ENCODE measurements around the gene POLR1A.

The POLR1A gene

DNA sequence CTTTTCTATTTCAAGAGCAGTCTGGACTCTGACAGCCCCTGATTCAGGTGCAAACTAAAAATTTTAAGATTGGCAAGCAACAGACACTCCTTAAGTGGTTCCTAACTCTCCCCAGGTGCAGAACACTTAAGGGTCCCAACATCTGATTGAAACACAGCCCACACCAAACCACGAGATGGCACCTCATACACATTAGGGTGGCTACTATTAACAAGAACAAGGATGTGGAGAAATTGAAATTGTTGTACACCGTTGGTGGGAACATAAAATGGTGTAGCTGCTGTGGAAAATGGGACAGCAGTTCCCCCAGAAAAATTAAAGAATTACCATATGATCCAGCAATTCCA is 82.3 kb downstream of the POLR1A start:
- DNase-seq (ENCODE audit: low read depth in 1 of 2, low spot score in 1 of 2), result no peak

DNA sequence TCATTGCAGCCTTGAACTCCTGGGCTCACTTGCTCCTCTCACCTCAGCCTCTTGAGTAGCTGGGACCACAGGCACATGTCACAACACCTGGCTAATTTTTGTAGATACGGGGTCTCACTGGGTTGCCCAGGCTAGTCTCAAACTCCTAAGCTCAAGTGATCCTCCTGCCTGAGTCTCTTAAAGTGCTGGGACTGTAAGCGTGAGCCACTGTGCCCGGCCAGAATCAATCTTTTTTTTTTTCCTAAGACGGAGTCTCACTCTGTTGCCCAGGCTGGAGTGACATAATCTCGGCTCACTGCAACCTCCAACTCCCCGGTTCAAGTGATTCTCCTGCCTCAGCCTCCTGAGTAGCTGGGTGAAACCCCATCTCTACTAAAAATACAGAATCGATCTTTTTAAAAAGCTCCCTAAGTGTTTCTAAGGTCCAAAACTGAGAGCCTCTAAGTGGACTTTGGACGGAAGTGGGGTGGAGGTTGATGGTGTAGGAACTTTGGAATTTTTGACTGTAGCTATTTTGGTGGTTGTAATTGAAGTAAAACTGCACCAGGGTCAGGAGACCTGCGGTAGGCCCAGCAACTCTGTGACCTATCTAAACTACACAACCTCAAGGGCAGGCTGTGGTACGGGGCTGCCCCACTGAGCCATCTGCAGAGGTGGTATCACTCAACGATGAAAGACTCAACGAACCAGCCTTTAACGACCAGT is 82.9 kb downstream of the POLR1A start:
- no peak for DNase-seq (ENCODE audit: low read depth in 1 of 2, low spot score in 1 of 2)

DNA sequence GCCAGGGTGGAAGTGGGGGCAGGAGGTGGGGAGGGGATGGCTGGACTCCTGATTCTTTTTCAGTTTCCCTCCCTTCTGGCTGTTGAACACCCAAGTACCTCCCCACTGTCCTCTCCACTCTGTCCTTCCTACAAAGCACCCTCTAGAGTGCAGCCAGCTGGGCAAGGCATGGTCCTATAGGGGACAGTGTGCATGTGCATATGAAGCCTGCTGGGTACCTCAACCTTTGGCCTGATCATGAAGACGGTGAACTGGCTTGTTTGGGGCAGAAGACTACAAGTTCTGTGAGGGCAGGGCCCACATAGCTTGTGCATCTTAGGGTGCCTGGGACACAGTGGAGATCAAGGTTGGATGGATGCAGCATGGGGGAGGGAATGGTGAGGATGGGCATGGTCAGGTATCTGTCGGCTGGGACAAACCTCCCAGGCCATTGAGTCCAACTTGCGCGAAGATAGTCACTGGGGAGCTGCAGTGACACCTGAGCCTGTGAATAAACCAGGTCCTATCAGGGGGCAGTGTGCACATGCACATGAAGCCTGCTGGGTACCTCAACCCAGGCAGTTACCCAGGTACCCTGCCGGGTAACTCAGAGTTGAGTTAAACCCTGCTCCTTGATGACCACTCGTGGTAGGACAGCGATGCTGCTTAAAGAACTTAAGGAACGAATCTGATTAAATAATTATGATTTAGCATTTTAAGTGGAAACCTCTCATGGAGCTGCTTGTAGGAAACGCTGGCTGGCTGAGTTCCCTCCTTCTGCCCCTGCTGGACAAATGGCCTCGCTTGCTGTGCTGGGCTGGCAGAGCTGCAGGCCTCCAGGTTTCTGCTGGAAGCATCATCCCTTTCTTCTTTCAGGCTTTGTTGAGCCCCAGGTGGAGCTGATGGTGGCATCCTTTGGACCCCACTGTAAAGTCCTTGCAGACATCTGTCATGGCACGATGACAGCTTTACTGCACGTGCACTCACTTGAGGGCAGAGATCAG is 84.0 kb downstream of the POLR1A start:
- no peak for DNase-seq (ENCODE audit: low read depth in 1 of 2, low spot score in 1 of 2)

DNA sequence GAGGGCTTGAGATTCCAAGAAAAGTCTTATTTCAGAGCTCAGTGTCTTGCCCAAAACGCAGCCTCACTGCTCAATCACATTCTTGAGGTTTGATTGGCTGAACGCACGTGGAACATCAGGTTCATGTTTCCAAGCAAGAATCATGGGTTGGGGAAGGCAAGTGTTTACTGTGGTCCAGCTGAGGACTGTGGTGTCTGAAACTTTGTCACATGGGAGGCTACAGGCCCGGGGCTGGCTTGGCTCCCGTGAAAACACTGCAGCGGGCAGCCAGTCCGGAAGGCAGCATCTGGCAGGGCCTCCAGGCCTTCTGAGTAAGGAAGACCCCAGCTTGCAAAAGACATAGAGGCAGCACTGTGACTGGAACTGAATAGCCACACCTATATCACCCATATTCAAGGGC is 84.7 kb downstream of the POLR1A start:
- no peak for DNase-seq (ENCODE audit: low read depth in 1 of 2, low spot score in 1 of 2)

DNA sequence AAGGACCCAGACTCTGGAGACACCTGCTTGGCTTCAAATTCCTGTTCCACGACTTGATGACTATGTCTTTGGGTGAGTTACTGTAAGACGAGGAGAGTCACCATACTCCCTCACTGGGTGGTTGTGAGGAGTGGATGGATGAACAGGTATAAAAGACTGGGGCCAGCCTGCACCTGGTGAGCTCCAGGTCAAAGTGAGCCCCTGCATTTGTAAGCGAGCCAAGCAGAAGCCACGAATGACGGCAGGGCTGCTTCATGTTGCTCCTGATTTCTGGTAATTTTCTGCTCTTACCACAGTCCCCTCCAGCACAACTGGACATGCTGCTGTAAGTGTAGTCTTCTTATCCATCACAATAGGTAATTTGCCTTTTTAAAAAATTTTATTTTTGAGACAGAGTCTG is 86.6 kb downstream of the POLR1A start:
- no peak for DNase-seq (ENCODE audit: low read depth in 1 of 2, low spot score in 1 of 2)

DNA sequence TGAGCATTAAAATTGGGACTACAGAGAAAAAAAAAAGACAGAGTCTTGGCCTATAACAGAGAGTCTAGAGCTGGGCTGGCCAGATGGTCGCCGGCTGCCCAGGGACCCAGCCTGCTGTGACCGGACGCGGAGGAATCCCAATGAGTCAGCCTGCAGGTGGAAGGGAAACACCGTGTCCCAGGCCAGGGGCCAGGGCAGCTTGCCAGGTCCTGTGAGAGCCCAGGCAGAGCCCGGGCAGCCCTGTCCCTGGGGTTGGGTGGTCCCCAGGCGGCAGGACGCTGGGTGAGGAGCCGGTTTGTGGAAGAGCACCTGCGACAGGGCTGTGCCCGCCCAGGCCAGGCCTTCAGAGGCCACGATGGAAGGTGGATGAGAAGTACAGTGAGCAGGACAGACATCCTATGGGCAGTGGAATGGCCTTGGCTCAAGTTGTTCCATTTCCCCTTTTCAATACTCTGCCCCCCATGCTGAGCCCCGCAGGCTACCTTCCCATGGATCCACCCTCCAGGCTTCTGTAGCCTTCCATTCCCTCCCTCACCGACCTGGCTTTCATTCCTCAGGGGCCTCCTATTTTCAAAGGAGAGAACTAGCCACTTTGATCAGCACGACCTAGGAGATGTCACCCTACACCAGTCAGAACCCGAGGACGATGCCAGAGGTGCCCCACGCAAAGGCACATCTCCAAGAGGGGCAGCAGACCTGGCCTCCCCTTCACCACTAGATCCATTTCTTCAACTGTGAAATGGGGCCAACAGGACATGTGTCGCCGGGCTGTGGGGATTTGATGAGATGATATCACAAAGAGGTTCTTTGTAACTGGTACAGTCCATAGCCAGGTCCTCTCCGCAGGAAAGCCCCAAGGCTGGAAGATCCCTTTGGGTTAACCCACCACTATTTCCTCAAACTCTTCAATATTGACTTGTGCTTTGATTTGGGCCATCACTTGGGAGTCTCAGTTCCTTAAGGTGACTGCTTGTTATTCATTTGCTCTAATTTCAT is 87.5 kb downstream of the POLR1A start:
- no peak for DNase-seq (ENCODE audit: low read depth in 1 of 2, low spot score in 1 of 2)

DNA sequence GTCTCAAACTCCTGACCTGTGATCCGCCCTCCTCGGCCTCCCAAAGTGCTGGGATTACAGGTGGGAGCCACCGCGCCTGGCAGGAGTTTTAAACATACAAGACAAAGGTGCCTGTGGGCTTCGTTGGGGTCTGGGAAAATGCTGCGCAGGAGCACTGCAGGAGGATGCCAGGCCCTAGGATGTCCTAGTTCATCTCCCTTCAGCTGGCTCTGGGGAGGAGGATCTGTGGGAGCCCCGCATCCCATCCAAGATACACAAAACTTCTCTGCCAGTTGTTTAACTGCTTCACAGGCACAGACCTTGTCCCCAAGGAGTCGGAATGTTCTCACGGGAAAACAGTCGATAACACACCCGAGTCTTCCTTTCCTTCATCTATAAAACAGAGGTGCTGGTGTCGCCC is 89.1 kb downstream of the POLR1A start:
- no peak for DNase-seq (ENCODE audit: low read depth in 1 of 2, low spot score in 1 of 2)

DNA sequence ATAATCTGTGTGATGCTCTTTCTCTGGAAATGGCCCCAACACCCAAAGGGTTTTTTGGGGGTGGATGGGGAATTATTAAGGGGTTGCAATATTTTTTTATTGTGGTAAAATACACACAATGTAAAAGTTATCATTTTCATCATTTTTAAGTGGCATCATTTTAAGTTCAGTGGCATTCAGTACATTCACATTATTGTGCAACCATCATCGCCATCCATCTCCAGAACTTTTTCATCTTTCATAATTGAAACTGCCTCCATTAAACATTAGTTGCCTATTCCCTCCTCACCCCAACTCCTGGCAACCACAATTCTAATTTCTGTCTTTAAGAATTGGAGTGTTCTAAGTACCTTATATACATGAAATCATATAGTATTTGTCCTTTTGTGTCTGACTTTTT is 90.0 kb downstream of the POLR1A start:
- no peak for DNase-seq (ENCODE audit: low read depth in 1 of 2, low spot score in 1 of 2)

DNA sequence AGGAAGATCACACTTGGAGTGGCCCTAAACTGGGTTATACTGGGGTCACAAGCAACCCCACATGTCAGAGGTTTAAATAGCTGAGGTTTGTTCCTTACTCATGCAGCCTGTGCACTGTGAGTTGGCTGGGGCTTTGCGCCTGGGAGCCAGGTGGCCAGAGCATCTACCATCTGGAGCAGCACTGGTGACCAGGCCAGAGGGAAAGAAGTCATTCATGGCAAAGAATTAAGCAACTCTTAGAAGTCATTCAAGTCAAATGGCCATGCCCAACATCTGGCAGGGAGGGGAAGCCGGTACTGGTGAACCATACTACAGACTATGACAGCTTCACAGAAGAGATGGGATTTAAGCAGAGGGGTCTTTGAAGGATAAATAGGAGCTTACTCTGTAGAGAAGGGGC is 90.7 kb downstream of the POLR1A start:
- no peak for DNase-seq (ENCODE audit: low read depth in 1 of 2, low spot score in 1 of 2)

DNA sequence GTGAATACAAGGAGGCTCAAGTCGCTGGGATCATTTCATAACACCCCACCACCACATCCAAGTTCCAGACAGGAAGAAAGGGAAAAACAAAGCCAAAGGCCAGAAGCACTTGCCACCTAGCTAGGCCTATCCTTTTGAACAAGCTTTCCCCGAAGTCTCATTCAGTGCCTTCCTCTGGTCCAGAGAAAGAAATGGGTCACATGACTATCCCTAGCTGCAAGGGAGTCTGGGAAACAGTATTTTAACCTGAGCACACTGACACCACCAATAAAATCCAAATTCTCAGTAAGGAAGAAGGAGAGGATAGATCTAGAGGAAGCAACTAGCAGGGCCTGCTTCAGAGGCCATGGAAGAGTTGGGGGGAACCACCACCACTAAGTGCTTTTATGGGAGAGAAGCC is 91.2 kb downstream of the POLR1A start:
- DNase-seq (ENCODE audit: low read depth in 1 of 2, low spot score in 1 of 2), result no peak

DNA sequence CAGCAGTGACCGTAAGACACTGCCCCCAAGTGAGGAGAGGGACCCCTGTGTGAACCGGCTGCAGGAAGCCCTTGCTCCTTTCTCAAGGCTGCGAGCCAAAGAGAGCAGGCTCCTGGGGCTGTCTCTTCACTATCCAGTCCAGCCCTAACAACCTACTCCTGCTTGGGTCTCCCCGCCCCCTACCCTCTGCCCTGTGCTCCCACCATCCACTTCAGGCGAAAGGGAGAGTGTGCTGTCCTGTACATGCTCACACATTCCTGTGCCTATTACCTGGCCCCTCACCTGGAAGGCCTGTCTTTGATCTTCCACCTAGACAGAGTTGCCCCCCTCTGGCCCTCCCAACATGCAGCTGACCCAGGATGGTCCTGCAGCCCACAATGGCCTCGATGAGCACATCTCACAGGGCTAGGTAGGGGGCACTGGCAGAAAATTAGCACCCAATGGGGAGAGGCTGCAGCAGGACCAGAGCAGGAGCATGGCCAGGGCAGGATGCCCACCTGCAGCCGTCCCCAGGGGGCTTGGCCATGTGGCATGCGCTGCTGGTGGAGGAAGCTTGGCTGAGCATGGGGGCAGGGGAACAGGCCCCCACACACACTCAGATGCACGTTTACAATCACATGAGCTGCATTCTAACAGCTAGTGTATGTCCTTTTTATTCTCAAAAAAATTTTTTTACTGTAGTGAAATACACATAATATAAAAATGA is 93.5 kb downstream of the POLR1A start:
- DNase-seq (ENCODE audit: low read depth in 1 of 2, low spot score in 1 of 2), result no peak

DNA sequence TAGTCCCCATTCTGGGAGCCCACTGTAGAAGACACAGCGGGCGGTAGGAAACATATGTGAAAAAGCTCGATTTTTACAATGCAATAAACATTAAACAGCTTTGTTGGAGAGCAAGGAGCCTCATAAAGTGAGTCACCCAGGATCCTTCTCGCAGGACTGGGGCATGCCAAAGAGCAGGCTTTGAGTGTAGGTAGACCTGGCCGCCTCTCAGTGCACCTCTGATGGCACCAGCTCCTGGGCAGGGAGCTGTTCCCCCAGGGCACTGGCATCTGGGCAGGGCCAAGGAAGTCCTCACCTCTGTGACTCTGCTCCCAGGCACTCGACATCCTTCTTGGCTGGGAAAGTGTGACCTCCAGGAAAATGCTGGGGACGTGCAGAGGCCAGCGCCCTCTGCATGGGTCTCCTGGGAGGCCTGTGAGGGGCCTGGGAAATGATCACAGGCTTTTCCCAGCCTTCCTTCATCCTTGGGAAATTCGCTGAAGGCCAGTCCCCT is 94.2 kb downstream of the POLR1A start:
- no peak for DNase-seq (ENCODE audit: low read depth in 1 of 2, low spot score in 1 of 2)

DNA sequence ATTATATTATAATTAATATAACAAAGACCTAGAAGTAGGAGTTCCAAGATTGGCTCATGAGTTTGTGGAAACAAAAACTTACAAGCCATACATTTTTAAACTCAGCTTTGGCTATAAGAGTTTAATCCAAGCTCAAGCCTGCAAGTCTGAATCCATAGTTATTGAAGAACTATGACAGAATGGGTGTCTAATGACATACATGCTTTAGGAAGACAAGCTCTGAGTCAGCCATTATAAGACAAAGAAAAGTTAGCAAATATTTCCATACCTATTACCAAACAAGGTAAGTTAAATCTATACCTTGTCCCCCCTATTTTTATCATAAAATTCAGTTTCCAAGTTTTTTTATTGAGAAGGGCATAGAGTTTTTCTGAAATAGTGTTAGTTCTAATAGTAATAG is 95.6 kb downstream of the POLR1A start:
- DNase-seq (ENCODE audit: low read depth in 1 of 2, low spot score in 1 of 2), result no peak

DNA sequence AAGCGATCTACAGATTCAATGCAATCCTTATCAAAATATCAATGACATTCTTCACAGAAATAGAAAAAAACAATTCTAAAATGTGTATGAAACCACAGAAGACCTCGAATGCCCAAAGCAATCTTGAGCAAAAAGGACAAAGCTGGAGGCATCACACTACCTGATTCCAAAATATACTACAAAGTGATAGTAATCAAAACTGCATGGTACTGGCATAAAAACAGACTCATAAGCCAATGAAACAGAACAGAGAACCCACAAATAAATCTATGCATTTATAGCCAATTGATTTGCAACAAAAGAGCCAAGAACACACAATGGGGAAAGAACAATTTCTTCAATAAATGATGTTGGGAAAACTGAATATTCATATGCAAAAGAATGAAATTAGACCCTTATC is 99.2 kb downstream of the POLR1A start:
- DNase-seq (ENCODE audit: low read depth in 1 of 2, low spot score in 1 of 2), result no peak

DNA sequence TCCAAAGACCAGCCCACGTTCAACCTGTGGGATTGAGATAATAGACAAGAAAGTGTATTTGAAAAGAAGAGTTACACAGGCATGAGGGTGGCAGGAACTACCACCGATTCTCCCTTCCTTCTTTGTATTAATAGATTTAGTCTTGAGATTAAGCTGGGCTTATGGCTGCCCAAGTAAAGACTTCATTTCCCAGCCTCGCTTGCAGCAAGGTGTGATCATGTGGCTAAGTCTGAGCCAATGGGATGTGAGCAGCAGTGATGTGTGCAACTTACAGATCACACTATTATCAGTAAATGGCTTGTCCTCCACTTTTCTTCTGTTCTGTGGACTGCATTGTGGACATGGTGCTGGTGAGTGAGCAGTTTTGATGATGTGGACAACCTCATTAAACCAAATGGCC is 101.7 kb downstream of the POLR1A start:
- DNase-seq (ENCODE audit: low read depth in 1 of 2, low spot score in 1 of 2), result no peak

DNA sequence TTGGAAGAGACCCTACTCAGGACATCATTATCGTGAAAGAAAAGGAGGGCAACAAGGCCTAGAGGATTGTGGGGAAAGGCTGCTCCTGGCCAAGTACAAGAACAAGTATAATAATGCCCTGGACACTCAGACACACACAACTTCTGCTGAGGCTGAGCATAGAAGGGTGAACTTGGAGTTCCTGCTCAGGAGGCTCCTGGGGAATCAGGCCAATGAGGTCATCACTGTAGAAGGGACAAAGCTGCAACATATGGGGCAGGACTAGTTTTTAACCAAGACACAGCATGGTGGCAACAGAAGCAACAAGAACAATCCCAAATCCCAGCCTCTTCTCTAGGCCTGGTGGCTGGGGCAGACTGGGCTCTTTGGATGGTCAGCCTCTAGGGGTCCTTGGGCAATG is 102.6 kb downstream of the POLR1A start:
- DNase-seq (ENCODE audit: low read depth in 1 of 2, low spot score in 1 of 2), result no peak

DNA sequence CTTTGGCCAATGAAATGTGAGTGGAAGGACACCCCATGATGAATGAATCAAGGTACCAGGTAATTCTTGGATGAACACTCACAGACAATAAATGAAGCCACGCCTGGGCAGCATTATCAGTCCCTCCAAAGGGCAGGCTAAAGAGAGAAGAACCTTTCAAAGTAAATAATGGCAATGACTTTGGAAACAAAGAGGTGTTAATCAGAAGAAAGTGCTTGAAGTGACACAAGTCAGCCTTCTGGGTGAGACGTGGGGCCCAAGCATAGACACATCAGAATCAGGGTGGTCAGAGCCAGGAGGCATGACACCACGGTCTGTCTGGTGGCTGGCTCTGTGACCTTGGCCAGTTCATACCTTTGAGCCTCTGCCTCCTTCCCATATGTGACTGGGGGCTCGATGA is 103.3 kb downstream of the POLR1A start:
- no peak for DNase-seq (ENCODE audit: low read depth in 1 of 2, low spot score in 1 of 2)

DNA sequence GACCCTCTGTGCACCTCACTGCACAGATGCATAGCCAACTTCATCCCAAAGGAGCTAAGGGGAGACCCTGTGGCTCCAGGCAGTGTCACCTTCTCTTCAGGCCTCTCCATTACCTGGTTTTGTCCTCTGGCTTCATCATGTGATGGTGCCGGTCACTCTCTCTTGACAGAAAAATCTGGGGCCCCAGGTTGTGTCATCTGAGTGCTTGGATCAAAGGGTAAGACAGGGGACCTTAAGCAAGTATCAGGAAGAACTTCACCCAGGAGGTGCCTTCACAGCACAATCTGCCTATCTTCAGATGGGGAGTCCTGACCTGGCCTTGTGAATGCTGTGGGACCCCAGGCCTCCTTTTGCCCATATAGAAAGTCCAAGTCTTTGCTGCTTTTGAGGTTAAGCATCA is 104.4 kb downstream of the POLR1A start:
- DNase-seq (ENCODE audit: low read depth in 1 of 2, low spot score in 1 of 2), result no peak

DNA sequence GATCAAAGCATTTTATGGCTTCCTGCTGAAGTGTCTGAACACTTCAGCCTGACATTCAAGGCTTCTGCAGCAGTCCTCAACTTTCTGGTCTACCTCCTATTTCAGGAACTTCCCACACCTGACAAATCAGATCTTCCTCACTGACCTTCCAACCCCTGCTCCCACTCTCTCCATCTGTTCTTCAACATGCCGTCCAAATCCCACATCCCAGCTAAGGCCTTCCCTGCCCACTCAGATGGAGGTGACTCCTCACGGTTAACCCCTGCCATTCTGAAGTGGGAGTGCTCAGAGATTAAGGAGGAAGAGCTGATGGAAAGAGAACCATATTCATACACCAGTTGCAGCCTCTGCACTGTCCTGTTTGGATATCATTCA is 104.8 kb downstream of the POLR1A start:
- DNase-seq (ENCODE audit: low read depth in 1 of 2, low spot score in 1 of 2), result no peak

DNA sequence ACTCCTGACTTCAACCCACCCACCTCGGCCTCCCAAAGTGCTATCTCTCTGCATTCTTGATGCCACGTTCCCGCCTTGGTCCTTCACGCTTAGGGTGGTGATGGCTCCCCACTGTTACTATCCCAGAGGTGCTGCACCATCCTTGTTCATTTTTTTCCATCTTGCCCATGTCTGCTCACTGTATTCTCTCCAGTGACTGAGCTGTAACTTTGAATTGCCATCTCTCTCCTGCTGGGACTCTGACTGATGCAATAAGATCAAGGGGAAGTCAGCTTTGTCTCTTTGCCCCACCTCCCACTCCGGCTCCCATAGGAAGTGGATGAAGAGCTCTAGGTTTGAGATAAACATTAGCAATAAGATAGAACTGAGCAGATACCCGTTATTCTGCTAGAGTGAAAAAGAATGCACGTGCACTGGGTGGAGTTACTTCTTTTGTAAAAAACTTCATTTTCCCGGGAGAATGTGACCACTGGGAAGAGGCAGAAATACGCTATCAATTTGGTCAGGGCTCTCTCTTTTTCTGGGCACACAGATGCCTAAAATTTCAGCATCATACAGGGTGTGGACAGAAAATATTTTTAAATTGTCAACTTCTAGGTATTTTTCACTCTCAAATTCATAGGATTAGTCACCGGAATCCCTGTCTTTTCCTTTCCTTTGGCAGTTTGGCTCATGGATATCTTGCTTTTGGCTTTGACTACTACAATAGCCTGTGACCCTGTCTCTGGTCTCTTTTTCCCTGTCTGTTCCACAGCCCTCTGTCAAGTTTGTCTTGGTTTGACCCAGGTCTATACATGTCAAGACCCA is 105.4 kb downstream of the POLR1A start:
- DNase-seq (ENCODE audit: low read depth in 1 of 2, low spot score in 1 of 2), result no peak

Data from activated CD4-positive, alpha-beta T cell treated with anti-CD3 and anti-CD28 coated beads, Interleukin-2, amount 50 U/mL, for 24 hours (primary cell).